Central memory CD4-positive, alpha-beta T cell (primary cell): ENCODE data around the gene MED20.

Experiments used
- DNase-seq: peaks from one replicate; pipeline ENCODE4 v3.0.0; 2022

The MED20 gene

DNA sequence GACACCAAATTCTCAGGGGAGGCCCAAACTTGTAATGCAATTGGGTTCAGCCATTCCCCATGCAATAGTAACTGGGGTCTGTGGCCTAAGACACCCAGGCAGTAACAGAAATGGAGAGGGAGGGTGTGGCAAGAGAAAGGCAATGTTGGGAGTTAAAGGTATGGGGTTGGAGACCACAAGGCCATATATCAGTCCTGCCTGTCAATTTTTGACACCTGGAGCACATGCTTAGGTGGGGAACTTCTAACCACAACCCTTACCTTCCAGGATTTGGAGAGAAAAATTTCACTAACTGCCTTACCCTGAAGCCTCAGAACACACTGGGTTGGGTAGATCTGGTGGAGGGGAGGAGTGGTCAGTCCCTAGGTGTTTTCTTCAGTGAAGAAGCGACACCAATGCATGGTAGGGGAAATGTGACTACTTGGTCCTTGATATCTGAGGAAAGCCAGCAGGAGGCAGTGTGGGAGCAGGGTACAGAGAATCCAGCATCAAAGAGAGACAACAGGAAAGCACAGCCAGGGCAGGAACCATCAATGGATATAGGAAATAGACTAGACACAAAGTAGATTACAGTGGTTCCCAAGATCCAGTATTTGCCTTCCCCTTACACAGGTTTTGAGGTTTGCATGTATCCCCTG, 18.9 kb downstream of the MED20 start:
- DNase-seq = peak; percentile 52

DNA sequence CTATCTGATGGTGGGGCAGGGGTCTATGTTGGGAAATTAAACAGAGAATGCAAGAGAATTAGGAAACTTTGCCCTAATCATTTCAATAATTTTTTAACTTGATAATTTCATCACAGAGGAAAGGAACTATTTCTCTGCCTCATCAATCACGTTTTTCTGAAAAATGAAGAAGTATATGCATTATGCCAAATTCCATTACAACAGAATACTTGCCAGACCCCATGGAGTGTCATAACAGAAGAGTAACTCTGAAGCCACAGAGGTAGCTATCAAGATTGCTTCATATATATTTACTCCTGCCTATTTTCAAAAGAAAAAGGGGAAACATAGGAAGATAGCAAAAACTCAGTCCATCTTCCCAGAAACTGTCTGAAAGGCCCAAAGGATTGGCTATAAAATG, 20.1 kb downstream of the MED20 start:
- no peak for DNase-seq

DNA sequence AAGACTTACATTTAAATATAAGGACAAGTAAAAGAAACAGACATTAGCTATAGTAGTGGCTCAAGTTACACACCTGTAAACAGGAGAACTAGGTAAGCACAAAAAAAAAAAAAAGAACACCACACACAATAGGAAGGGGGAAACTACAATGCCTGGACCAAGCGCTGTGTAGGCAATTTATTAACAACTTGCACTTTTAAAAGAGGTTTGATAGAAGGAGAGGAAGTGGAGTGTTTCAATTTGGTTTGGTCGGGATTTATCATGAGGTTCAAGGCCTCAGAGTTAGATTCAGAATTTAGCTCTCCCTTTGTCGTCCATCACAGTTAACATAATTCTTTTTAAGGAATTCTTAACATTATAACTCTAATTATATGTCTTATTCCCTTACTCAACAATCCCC, 24.7 kb downstream of the MED20 start:
- DNase-seq = no peak

DNA sequence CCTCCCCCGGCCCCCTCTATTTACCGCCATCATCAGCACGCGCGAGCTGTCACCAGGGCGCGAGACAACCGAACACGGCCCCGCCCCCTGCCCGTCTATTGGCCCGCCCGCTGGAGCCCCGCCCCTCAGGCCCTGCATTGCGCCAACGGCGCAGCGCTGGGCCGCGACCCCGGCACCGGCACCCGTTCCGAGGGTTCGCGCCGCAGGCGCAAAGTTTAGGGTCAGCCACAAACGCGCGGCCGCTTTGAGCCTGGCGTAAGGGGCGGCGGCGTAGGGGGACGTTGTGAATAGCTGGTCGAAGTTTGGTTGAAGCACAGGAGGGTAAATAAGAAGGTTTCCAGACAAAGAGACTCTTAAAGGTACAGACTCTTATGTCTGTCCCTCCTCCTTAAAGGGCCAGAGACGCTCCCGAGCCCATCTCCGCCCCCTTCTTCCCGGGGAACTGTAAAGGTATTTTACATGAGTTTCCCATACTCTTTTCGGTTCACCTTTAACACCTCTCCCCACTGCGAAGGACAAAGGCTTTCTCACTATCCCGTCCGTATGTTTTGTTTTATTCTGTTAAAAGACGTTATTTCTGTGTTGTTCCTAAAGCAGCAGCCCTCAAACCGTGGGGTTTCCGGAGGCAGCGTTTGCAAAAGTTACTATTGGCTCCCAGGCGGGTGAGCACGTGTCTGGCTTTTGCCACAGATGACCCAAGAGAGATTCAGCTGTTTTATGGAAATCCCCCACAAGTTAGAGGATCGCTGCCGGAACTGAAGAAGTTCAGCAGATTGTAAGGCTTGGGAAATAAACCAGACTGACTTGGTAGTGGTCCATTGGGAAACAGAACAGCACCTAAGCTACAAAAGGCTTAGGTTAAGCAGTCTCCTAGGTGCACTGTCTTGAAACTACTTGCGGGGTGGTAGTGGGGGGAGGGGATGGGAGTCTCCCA, 25.4 kb downstream of the MED20 start, which contains the start of gene USP49:
Gene USP49 (minus strand): TSS at position 76 of the 934 bp plus-strand sequence. CDS start 88,392 bp downstream, outside the sequence.
- peak; percentile 84 for DNase-seq

DNA sequence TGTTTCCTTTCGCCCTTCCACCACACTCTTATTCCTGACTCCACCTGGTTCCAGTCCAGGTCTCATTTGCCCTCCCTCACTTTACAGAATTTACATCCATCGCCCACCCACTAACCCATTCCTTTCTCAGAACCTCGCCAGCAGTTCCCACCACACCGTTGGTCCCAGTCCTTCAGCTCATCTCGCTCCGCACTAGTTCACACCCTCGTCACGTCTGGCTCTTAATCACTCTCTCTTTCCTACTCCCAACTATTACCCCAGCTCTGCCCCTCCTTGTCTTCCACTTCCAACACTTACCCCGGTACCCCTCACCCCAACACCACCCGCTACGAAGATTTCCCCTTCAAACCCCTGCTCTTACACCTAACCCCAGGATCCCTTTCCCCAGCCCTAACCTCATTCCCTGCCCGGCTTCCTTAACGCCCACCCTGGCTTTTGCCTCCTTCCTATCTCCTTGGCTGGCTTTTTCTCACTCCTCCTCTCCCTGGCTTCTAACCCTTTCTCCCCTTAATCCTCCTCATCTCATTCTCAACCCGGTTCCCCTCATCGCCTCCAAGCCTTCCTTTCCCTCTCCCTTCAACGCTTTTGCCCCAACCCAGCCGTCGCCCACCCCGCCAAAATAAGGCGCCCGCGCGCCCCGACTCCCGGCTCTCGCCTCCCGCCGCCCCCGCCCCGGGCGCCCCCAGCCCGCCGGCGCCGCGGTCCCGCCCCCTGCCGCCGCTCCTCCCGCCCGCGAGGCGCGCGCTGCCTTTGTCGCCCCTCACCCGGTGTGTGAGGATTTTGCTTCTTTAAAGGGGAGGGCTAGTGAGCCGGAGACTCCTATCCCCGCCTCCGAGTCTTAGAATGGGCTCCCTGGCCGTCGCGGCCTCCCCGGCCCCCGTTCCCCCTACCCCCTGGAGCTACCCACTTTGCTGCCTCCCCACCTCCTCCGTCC, 26.3 kb downstream of the MED20 start:
- no peak for DNase-seq

DNA sequence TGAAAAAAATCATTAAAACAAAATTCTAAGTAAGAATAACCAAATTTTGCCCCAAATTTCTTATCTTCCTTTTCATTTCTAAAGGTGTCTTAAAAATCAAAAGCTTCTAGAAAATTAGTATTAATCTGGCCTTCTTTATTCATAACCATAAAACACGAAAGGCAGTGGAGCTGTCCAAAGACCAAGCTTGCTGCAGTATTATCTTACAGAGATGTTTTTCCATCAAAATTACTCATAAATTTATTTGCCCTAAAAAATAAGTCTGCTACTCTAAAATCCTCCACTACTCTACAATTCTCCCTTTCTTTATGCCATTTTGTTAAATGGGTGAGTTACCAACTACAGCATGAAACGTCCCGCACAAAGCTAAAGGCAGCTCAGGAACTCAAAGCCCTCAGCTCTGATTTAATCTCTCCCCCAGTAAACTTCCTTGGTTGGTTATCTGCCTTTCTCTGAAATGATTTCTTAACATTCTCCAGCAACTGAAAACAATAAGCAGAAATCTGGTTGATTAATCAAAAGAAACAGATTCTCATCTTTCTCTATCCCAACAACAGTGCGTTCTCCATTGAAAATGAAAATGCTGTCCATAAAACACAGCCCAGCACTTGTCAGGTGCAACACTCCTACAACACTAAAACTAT, 27.9 kb downstream of the MED20 start:
- DNase-seq = no peak

DNA sequence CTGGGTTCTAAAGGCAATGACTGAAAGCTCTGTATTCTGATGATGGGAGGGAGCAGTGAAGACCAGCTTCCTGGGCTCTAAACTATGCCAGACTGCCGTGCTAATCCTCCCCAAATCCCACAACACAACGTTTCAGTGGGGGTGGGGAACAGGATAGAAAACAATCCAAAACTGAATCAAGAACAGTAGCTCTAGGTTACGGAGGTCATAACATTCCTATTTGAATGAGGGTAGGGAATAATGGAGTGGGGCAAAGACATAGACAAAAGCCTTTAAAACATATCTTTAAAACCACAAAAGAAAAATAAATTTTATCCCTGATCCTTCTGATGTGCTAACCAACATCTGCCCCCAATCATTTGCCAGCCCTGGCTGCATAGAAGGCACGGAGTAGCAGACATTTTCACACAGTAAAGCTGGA, 33.6 kb downstream of the MED20 start:
- no peak for DNase-seq

DNA sequence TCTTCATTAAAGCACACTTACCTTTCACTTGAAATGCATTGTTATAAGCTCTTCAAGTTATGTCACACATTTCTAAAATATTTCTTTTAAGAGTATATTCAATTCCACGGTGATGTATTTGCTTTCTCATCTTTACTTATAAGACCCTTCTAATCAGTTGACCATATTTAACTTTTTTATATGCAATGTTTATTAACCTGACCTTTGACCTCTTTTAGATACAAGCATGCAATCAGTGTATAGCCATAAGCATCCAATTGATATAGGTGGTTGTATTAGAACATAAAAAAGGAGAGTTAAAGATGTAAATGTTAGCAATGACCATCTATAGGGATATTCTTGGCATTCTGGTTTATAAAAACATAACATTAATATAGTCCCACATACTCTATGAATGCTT, 35.0 kb downstream of the MED20 start:
- no peak for DNase-seq

DNA sequence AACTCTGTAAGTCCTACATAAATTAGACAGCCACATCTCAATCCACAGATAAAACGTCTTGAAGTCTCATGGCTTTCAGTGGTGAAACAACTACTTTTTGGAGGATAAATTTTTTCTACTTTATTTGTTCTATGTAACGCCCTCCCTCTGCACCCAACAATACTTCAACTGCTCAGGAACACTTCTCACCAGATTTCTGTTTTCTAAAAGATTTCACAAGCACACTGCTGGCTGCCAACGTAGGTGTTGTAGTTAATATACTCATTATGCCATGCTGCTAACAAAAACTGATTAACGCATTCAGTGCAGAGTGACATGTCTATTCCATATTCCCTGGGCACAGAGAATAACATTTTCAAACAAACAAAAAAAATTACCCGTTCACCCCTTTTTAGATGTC, 36.0 kb downstream of the MED20 start:
- no peak for DNase-seq

DNA sequence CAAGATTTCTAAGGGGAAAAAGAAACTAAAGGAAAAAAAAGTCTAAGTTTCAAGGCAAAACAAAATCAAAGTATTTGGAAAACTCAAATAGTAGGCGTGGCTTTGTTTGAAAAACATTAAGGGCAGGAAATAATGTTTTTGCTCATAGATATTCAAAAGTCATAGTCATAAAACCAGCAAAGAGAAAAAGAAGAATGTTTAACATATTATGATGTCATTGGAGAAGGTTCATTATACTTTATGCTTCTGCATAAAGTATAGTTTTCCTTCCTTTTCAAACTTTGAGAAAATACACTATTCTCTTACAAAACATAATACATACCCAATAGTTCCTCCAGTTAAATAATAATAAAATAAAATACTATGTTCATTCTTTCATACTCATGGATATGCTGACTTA, 39.4 kb downstream of the MED20 start:
- DNase-seq = no peak

DNA sequence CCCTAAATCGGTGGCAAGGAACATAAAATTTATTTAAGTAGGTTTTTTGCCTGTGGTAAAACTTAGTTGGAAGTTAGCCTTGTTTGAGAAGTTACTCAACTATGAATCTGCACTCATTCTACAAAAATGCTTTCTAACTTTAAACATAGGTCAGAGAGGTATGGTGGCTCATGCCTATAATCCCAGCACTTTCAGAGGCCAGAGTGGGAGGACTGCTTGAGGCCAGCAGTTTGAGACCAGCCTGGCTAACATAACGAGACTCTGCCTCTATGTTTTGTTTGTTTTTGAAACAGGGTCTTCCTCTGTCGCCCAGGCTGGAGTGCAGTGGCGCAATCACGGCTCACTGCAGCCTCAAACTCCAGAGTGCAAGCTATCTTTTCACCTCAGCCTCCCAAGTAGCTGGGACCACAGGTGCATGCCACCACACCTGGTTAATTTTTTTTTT, 42.0 kb downstream of the MED20 start:
- no peak for DNase-seq

DNA sequence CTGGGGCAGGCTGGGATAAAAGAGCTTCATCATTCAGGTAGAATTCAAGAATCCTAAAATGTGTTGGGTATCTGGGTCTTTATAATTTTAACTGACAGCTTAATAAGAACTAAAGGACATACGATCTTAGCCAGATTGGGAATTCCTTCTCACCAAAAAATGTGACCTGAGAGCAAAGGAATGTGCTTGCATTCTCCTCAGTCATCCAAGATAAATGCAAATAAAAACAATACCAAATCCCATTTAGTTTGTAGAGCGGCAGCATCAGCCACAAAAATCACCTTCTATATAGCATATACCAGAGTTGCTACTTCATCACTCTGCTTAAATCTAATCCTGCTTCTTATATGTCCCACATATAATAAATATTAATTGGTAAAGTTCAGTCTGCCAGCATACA, 42.7 kb downstream of the MED20 start:
- no peak for DNase-seq

DNA sequence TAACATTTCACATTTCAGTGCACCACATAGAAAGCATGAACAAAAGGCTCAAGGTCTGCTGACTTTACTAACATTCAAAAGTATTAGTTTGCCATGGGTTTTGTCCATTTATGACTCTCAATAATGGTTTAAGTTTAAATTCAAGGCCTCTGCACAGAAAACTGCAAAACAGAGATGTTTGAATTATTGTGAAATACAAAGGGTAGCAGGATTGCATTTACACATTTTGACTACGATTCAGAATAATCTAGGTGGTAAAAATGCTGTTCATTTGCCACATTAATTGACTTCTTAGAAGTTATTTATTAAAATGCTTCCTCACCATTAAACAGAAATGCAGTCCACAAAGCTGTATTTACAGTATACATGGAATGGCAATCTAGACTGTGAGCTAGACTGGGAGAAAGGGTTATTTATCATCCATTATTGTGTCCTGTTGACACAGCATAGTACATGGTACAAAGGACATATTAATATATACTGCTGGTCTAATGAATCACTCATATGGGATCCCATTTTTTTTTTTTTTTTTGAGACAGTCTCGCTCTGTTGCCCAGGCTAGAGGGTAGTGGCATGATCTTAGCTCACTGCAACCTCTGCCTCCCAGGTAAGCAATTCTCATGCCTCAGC, 43.8 kb downstream of the MED20 start:
- DNase-seq = no peak

DNA sequence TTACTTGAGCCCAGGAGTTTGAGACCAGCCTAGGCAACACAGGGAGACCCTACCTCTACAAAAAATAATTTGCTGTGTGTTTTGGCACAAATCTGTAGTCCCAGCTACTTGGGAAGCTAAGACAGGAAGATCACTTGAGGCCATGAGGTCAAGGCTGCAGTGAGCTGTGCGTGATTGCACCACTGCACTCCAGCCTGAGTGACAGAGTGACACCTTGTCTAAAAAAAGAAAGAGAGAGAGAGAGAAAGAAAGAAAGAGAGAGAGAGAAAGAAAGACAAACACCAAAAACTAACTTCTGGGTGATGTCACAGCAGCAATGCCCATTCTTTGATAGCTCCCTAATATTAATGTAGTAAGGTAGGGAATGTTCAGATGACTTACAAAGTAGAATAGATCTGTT, 46.2 kb downstream of the MED20 start:
- no peak for DNase-seq

DNA sequence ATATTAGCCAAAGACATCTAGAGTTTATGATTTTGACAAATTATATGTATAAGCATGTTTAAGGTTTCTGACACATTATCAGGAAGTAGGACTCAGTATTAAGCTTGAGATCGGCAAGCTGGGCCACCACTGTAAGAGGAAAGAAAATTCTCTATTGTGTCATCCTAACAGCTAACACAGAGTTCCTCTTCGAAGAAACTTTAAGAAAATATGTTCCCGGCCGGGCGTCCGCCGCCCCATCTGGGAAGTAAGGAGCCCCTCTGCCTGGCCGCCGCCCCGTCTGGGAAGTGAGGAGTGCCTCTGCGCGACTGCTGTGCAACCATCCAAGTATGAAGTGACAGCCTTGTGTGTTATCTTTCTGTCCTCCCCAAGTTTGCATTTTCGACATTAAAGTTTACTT, 48.8 kb downstream of the MED20 start:
- DNase-seq = no peak

DNA sequence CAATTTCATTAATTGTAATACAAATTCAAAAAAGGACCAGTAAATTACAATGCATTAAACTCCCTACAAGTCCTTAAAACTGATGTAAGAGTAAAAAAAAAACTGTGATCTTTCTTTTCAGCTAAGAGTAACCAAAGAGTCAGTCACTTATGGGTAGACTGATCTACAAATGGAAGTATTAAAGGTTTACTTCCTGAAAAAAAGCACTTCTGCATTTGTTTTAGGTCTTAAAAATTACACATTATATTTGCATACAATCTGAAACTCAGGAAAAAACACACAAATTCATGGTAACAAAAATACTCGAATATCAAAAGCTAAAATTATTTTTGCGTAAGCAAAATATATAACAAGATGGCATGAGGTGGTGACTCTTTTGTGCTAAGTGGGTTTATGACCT, 49.2 kb downstream of the MED20 start:
- no peak for DNase-seq

DNA sequence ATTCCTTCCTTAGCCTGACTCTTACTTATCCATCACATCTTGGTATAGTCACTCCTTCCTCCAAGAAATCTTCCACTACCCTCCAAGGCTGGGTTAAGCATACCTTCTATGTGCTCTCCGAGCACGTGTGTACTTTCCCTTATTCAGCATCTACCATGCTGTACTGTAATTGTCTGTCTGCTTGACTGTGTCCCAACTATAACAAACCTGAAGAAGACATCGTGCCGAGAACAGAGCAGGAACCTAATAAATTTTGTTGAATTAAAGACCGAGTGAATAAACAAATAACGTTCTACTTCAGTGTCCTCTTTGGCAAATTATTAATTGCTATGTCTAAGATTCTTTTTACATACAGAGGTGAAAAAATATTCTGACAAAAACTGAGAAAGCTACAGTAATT, 61.6 kb downstream of the MED20 start:
- no peak for DNase-seq

DNA sequence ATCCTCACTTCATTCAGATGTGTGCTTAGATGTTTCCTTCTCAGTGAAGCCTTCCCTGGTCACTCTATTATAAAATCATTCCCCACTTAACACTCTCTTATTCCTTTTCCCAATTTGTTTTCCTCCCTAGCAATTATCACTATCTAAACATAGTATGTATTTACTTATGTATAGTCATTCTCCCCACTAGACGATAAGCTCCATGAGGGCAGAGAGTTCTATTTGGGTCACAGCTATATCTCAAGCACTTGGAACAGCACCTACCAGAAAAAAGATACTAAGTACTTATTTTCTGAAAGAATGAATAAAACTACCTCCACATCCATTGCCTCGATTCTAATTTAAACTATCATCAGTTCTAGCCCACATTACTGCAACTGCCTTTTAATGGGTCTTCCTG, 62.2 kb downstream of the MED20 start:
- DNase-seq = no peak
